Transverse colon (tissue), 3 donors: ENCODE measurements around the gene SKIL.

Experiments used
- EP300 ChIP-seq: sonication (generic); formaldehyde crosslinking; IDR thresholded peaks from one replicate; pipeline ENCODE4 v1.6.1; 2017; ENCODE audit warnings: antibody characterized with exemption, low read depth
- POLR2A ChIP-seq: fragments of 450-650 bp; IDR thresholded peaks from one replicate; pipeline ENCODE4 v1.6.1; 2016; ENCODE audit warnings: antibody characterized with exemption, mild to moderate bottlenecking, moderate library complexity
- TF ChIP-seq, protein P1 (sequence below), 5 experiments: fragments of 200-600 bp in 3 of 5; fragments of 450-650 bp in 2 of 5; sonication (generic) in 3 of 5; IDR thresholded peaks; 1 replicate in 2 of 5; 2 replicates in 3 of 5; pipeline ENCODE4 v1.5.1; 2016 to 2017; ENCODE audit warnings: antibody characterized with exemption in 5 of 5, inconsistent platforms in 3 of 5, mild to moderate bottlenecking in 2 of 5, moderate library complexity in 1 of 5

DNA sequence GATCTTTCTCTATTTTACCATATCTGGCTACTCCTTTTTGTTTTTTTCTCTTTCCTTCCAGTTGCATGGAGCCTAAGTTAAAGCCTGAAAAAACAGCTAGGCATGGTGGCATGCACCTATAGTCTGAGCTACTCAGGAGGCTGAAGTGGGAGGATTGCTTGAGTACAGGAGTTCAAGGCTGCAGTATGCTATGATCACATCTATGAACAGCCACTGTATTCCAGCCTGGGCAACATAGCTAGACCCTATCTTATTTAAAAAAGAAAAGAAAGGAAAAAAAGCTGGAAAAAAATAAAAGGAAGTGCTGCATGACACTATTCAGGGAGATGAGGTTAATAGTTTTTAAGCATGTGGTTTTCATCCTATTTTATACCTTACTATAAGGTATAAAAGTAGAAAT, 4.0 kb upstream of the SKIL start:
- TF ChIP-seq POLR2A (no peak), EP300 (no peak)
- TF ChIP-seq, protein P1, sequence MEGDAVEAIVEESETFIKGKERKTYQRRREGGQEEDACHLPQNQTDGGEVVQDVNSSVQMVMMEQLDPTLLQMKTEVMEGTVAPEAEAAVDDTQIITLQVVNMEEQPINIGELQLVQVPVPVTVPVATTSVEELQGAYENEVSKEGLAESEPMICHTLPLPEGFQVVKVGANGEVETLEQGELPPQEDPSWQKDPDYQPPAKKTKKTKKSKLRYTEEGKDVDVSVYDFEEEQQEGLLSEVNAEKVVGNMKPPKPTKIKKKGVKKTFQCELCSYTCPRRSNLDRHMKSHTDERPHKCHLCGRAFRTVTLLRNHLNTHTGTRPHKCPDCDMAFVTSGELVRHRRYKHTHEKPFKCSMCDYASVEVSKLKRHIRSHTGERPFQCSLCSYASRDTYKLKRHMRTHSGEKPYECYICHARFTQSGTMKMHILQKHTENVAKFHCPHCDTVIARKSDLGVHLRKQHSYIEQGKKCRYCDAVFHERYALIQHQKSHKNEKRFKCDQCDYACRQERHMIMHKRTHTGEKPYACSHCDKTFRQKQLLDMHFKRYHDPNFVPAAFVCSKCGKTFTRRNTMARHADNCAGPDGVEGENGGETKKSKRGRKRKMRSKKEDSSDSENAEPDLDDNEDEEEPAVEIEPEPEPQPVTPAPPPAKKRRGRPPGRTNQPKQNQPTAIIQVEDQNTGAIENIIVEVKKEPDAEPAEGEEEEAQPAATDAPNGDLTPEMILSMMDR (IDR thresholded peaks at IDR 0.05), result no peak
